GF-D8 (cell line): ENCODE data around the gene INKA2.

Experiments used
- DNase-seq: peaks from one replicate; lab custom pipeline; 2025; lab: John Stamatoyannopoulos, UW

Gene INKA2

GRCh38 chr1:111704240-111704639, 35.0 kb downstream of the INKA2 start:
- DNase-seq = no peak

GRCh38 chr1:111702504-111703050, 36.6 kb downstream of the INKA2 start:
- DNase-seq = no peak

- DNase-seq = no peak
These were observed 39.9 kb downstream of the INKA2 start for GRCh38 chr1:111699268-111699667.

- no peak for DNase-seq
These were observed 42.9 kb downstream of the INKA2 start for GRCh38 chr1:111696330-111696729.

GRCh38 chr1:111695801-111696200, 43.4 kb downstream of the INKA2 start:
- no peak for DNase-seq

GRCh38 chr1:111691886-111692285, 47.3 kb downstream of the INKA2 start:
- no peak for DNase-seq

- no peak for DNase-seq
These were observed 48.9 kb downstream of the INKA2 start for GRCh38 chr1:111690306-111690617.
